HepG2 (cell line): Measurements from ENCODE around the gene PPP4R3A. TPM values are rescaled to one million over a fixed set of nuclear protein-coding genes. Genes with fewer than 3 reads are reported as not detected.

ENCODE experiments used
- ATAC-seq: fragments of 200-7000 bp; cut with Tn5 transposase; 3 replicates; pipeline ENCODE4 v1.9.1; 2020; ENCODE audit warnings: mild to moderate bottlenecking, moderate library complexity
- BruUV-seq: library from RNA; stranded (reverse); fragments of 400-500 nt; replicated peaks from 2 replicates; lab custom pipeline; 2021; lab: Mats Ljungman, UMichigan
- CTCF ChIA-PET: fragments of 300-600 bp; formaldehyde crosslinking; extraction: SDS; loops from one replicate; lab custom pipeline; 2021; ENCODE audit warnings: low total read pairs, inconsistent platforms, low intra/inter-chr PET ratio; lab: Yijun Ruan, JAX
- POLR2A ChIA-PET: fragments of 350-600 bp; sonication (Branson Sonifier 250); formaldehyde crosslinking; loops from one replicate; lab custom pipeline; 2020; ENCODE audit warnings: antibody characterized with exemption, inconsistent platforms; lab: Yijun Ruan, JAX
- DNase-seq: peaks from one replicate; pipeline ENCODE4 v3.0.0-alpha.2; 2015; ENCODE audit warnings: low spot score
- FAIRE-seq: peaks from 3 replicates; lab custom pipeline; 2011; peaks lifted over from hg19 to GRCh38; lab: Jason Lieb, UNC
- H2AFZ ChIP-seq: one replicate; pipeline ENCODE4 v1.6.1; 2011; ENCODE audit warnings: low read length, inconsistent platforms
- H3K27ac ChIP-seq: fragments of 300-600 bp; 3 replicates; pipeline ENCODE4 v1.8.0; 2011; ENCODE audit warnings: mixed run types, mild to moderate bottlenecking, mixed read lengths, low read length, inconsistent platforms; ENCODE audit not compliant: insufficient read depth; ENCODE audit errors: extremely low read length
- H3K27me3 ChIP-seq, 2 experiments: fragments of 200-600 bp in 1 of 2; 2 replicates in 1 of 2; 3 replicates in 1 of 2; pipeline versions ENCODE4 v1.6.0 to v1.8.0; 2011; ENCODE audit warnings: low read length in 2 of 2, mild to moderate bottlenecking in 2 of 2, moderate library complexity in 2 of 2, inconsistent platforms in 1 of 2; ENCODE audit not compliant: insufficient read depth in 2 of 2, control insufficient read depth in 1 of 2
- H3K36me3 ChIP-seq, 2 experiments: fragments of 200-600 bp in 1 of 2; replicated peaks in 1 of 2; 2 replicates in 1 of 2; 3 replicates in 1 of 2; pipeline versions ENCODE4 v1.5.1 to v1.8.0; 2011; ENCODE audit warnings: low read length in 2 of 2, inconsistent platforms in 1 of 2; ENCODE audit not compliant: insufficient read depth in 2 of 2, control insufficient read depth in 1 of 2
- H3K4me1 ChIP-seq: 2 replicates; pipeline ENCODE4 v1.5.1; 2012; ENCODE audit warnings: low read length, inconsistent platforms; ENCODE audit not compliant: insufficient read depth
- H3K4me2 ChIP-seq: 2 replicates; pipeline ENCODE4 v1.6.0; 2011; ENCODE audit warnings: low read depth, low read length, inconsistent platforms
- H3K4me3 ChIP-seq, 3 experiments: fragments of 200-600 bp in 1 of 3; sonication (generic), shearing (Covaris generic) in 1 of 3; replicated peaks in 1 of 3; 2 replicates each; pipeline ENCODE4 v1.5.1; 2011 to 2016; ENCODE audit warnings: low read length in 3 of 3, inconsistent platforms in 2 of 3, low read depth in 2 of 3, mild to moderate bottlenecking in 2 of 3, control low read depth in 1 of 3, mixed read lengths in 1 of 3; ENCODE audit not compliant: insufficient read depth in 1 of 3
- H3K79me2 ChIP-seq: one replicate; pipeline ENCODE4 v1.6.1; 2011; ENCODE audit warnings: low read length, inconsistent platforms; ENCODE audit not compliant: insufficient read depth
- H3K9ac ChIP-seq: 2 replicates; pipeline ENCODE4 v1.6.0; 2011; ENCODE audit warnings: mild to moderate bottlenecking, low read depth, low read length, inconsistent platforms; ENCODE audit not compliant: insufficient read depth
- H3K9me3 ChIP-seq: 2 replicates; pipeline ENCODE4 v1.5.1; 2012; ENCODE audit warnings: mild to moderate bottlenecking, low read length
- H4K20me1 ChIP-seq: 2 replicates; pipeline ENCODE4 v1.6.0; 2011; ENCODE audit warnings: inconsistent platforms, mild to moderate bottlenecking, low read length, moderate library complexity; ENCODE audit not compliant: insufficient read depth
- CBX1 ChIP-seq: IDR thresholded peaks from one replicate; pipeline ENCODE4 v1.6.1; 2016; ENCODE audit warnings: antibody characterized with exemption, low read depth
- DNMT1 ChIP-seq: sonication (generic); formaldehyde crosslinking; IDR thresholded peaks from 2 replicates; pipeline ENCODE4 v1.5.1; 2020; ENCODE audit warnings: mild to moderate bottlenecking, missing genetic modification reagents
- KDM2A ChIP-seq: sonication (generic); formaldehyde crosslinking; IDR thresholded peaks from 2 replicates; pipeline ENCODE4 v1.4.0; 2020; ENCODE audit warnings: low read depth, missing genetic modification reagents, borderline replicate concordance
- KDM6A ChIP-seq: IDR thresholded peaks from 2 replicates; pipeline ENCODE4 v1.6.1; 2016; ENCODE audit warnings: low read depth
- MED13 ChIP-seq: sonication (generic); formaldehyde crosslinking; IDR thresholded peaks from 2 replicates; pipeline ENCODE4 v1.5.0; 2020; ENCODE audit warnings: missing genetic modification reagents
- NCOA2 ChIP-seq: sonication (generic); formaldehyde crosslinking; IDR thresholded peaks from 2 replicates; pipeline ENCODE4 v1.8.0; 2022; ENCODE audit warnings: inconsistent platforms
- NCOA5 ChIP-seq: sonication (generic); formaldehyde crosslinking; IDR thresholded peaks from 2 replicates; pipeline ENCODE4 v1.4.0; 2020; ENCODE audit warnings: missing genetic modification reagents
- SETDB1 ChIP-seq: sonication (generic); formaldehyde crosslinking; IDR thresholded peaks from 2 replicates; pipeline ENCODE4 v1.5.1; 2020; ENCODE audit warnings: missing genetic modification reagents, mild to moderate bottlenecking, borderline replicate concordance
- ZNF382 ChIP-seq: sonication (generic); formaldehyde crosslinking; IDR thresholded peaks from 2 replicates; pipeline ENCODE4 v1.5.0; 2020; ENCODE audit warnings: missing genetic modification reagents, mild to moderate bottlenecking, borderline replicate concordance
- ZNF441 ChIP-seq: sonication (generic); formaldehyde crosslinking; IDR thresholded peaks from 2 replicates; pipeline ENCODE4 v1.7.0; 2021; ENCODE audit warnings: missing genetic modification reagents, borderline replicate concordance
- ZNF766 ChIP-seq: sonication (generic); formaldehyde crosslinking; IDR thresholded peaks from 2 replicates; pipeline ENCODE4 v1.5.0; 2020; ENCODE audit warnings: missing genetic modification reagents, borderline replicate concordance
- ZNF775 ChIP-seq: sonication (generic); formaldehyde crosslinking; IDR thresholded peaks from 2 replicates; pipeline ENCODE4 v1.4.0; 2020; ENCODE audit warnings: missing genetic modification reagents, mild to moderate bottlenecking, moderate library complexity, borderline replicate concordance
- whole genome bisulfite sequencing: methylation state at CpG from one replicate; pipeline ENCODE4 v1.1.6; 2017; ENCODE audit warnings: low lambda C conversion rate; 5-methylcytosine and 5-hydroxymethylcytosine counted together
- in situ Hi-C: cut with HindIII; loops from 2 replicates; pipeline ENCODE4 v1.10.0; 2017; ENCODE audit warnings: low pct_unique_long_range_greater_than_20kb; ENCODE audit not compliant: extremely low pct_ligation_motif_present
- intact Hi-C: fragments of 100-400 bp; cut with micrococcal nuclease; formaldehyde crosslinking; loops from one replicate; pipeline ENCODE4 v1.10.0; 2022; ENCODE audit not compliant: unreplicated experiment
- polyA plus RNA-seq, 8 experiments: library from polyadenylated mRNA; depleted of rRNA in 3 of 8; stranded (reverse) in 7 of 8; unstranded in 1 of 8; fragments of >200 nt; fragmentation: Illumina TruSeq in 4 of 8; extraction: Trizol in 4 of 8; gene quantifications; 2 replicates each; pipeline versions ENCODE4 v1.2.1 to v1.2.3, GENCODE V29; 2011 to 2016; ENCODE audit warnings: low read depth in 4 of 8, missing spikeins in 1 of 8, mixed read lengths in 1 of 8; ENCODE audit not compliant: insufficient read depth in 1 of 8
- total RNA-seq, 5 experiments: library from RNA; depleted of rRNA; stranded (reverse); fragments of >200 nt; fragmentation: Illumina TruSeq; extraction: Trizol; gene quantifications; 2 replicates each; pipeline ENCODE4 v1.2.3, GENCODE V29; 2016; ENCODE audit warnings: low read depth in 1 of 5
- TF ChIP-seq, protein P1 (sequence below): sonication (generic); formaldehyde crosslinking; IDR thresholded peaks from 2 replicates; pipeline ENCODE4 v1.4.0; 2020; ENCODE audit warnings: mild to moderate bottlenecking, missing genetic modification reagents
- TF ChIP-seq, protein P2 (sequence below): sonication (generic); formaldehyde crosslinking; IDR thresholded peaks from 2 replicates; pipeline ENCODE4 v1.4.0; 2020; ENCODE audit warnings: mild to moderate bottlenecking, low read depth, missing genetic modification reagents
- TF ChIP-seq, protein P3 (sequence below): sonication (generic); formaldehyde crosslinking; conservative IDR thresholded peaks from 2 replicates; pipeline ENCODE4 v1.8.0; 2022; ENCODE audit warnings: mild to moderate bottlenecking, moderate library complexity, missing genetic modification reagents
- TF ChIP-seq, protein P4 (sequence below): sonication (generic); formaldehyde crosslinking; IDR thresholded peaks from 2 replicates; pipeline ENCODE4 v1.4.0; 2020; ENCODE audit warnings: missing genetic modification reagents

PPP4R3A gene
- total and polyA plus RNA-seq, 2 of the 13 experiments (the other 11 are each of a cell fraction or from before 2014, with no cell fraction given) = 22.5 to 57.4 TPM

DNA sequence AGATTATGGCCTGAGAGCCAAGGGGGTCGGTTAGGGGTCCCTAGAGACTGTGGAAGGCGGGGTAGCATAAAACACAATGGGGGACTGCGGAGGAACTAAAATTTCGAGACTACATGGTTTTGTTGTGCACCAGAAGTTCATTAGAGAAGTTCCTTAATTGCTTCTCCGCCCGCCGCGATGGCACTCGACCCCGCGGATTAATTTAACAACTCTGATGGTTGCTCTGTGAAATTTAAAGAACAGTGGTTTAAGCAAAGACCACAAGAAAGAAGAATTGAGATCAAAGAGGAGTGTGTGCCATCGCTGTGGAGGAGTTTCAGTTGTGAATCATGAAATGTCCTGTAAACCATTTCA, 91.1 kb downstream of the PPP4R3A start (continued):
- TF ChIP-seq, protein P1, sequence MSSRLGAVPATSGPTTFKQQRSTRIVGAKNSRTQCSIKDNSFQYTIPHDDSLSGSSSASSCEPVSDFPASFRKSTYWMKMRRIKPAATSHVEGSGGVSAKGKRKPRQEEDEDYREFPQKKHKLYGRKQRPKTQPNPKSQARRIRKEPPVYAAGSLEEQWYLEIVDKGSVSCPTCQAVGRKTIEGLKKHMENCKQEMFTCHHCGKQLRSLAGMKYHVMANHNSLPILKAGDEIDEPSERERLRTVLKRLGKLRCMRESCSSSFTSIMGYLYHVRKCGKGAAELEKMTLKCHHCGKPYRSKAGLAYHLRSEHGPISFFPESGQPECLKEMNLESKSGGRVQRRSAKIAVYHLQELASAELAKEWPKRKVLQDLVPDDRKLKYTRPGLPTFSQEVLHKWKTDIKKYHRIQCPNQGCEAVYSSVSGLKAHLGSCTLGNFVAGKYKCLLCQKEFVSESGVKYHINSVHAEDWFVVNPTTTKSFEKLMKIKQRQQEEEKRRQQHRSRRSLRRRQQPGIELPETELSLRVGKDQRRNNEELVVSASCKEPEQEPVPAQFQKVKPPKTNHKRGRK = no peak
- TF ChIP-seq, protein P2, sequence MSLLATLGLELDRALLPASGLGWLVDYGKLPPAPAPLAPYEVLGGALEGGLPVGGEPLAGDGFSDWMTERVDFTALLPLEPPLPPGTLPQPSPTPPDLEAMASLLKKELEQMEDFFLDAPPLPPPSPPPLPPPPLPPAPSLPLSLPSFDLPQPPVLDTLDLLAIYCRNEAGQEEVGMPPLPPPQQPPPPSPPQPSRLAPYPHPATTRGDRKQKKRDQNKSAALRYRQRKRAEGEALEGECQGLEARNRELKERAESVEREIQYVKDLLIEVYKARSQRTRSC (CRISPR knock-in tag) = no peak

DNA sequence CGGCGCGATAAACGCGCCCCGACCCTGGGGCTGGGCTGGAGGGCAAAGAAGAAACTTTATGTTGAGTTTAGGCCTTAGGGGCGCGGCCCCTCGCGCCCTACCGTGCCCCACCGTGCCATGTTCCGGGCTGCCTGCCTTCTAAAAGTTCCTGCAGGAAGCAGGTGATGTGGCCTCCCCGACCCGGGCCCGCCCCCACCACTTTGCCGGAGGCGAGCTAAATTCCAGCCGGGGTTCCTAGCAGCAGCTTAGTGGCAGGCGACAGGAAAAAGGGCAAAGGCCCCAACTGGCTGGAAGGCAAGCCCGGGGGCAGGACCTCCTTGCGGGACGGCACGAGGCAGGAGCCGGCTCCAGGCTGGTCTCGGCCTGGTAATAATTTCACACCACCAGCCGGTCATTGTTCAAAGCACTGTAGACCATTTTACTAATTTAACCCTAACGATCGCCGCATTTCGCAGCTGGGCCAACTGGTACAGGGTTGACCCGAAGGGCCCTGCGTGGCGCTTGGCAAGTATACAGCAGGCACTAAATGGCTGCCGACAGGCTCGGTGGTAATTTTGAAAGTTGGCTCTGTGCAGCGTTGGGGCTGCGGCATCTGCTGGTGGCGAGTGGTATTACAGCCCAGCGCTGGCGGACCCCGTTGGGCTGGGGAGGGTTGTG, 91.6 kb downstream of the PPP4R3A start:
- in situ Hi-C loops = no loop called here
- peak overlapping the region; percentile 62 for H3K27ac ChIP-seq
- H2AFZ ChIP-seq = peak overlapping the region; percentile 19
- H3K36me3 ChIP-seq = 0 out of 5 replicates have a peak, but pooled peaks cover 0 to 1% of the 10 kb centered on the region in 2 experiments
- peaks cover 64% of the 10 kb centered on the region for H3K4me1 ChIP-seq
- whole genome bisulfite sequencing = 4% methylated on average over 12 of the region's 42 CpGs
- H3K4me2 ChIP-seq = peak overlapping the region; percentile 80
- no peaks in the 10 kb centered on the region for H3K27me3 ChIP-seq
- no peaks in the 10 kb centered on the region; the same call in 1 of the 2 replicates for H4K20me1 ChIP-seq
- ATAC-seq (peak; percentile 52), DNase-seq (peak; percentile 38), FAIRE-seq (peak; percentile 60)
- no peaks in the 10 kb centered on the region for H3K9me3 ChIP-seq
- ChIA-PET CTCF (interaction anchor here (3.1 kb wide), 1 partner anchor 94 kb away, joined by 39 read pairs; no protein-coding TSS in a partner anchor), POLR2A (interaction anchor here (1.0 to 1.5 kb wide), 4 partner anchors 13 to 358 kb away, joined by 3 to 4 read pairs (median 3); partner anchors contain the start of gene RPS6KA5)
- TSS peak; percentile 78 for BruUV-seq
- peaks cover 10% of the 10 kb centered on the region for H3K79me2 ChIP-seq
- intact Hi-C loops = loop anchor here (1.0 kb wide), 1 partner anchor 95 kb away; no protein-coding TSS in a partner anchor
- peak overlapping the region; percentile 27 to 78 (median 55) for H3K4me3 ChIP-seq
- peak overlapping the region; percentile 70 for H3K9ac ChIP-seq
- no peak for TF ChIP-seq ZNF775 (CRISPR knock-in tag)
- peak; percentile 8; the same call in 1 of the 2 replicates for TF ChIP-seq ZNF441 (CRISPR knock-in tag)
- no peak for TF ChIP-seq MED13 (CRISPR knock-in tag)
- TF ChIP-seq, protein P3, sequence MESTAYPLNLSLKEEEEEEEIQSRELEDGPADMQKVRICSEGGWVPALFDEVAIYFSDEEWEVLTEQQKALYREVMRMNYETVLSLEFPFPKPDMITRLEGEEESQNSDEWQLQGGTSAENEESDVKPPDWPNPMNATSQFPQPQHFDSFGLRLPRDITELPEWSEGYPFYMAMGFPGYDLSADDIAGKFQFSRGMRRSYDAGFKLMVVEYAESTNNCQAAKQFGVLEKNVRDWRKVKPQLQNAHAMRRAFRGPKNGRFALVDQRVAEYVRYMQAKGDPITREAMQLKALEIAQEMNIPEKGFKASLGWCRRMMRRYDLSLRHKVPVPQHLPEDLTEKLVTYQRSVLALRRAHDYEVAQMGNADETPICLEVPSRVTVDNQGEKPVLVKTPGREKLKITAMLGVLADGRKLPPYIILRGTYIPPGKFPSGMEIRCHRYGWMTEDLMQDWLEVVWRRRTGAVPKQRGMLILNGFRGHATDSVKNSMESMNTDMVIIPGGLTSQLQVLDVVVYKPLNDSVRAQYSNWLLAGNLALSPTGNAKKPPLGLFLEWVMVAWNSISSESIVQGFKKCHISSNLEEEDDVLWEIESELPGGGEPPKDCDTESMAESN = no peak; the same call in 1 of the 2 replicates
- peak; percentile 68; the same call in 1 of the 2 replicates for TF ChIP-seq KDM2A (CRISPR knock-in tag)
- no peak for TF ChIP-seq ZNF382 (CRISPR knock-in tag)
- no peak for TF ChIP-seq DNMT1
- no peak for TF ChIP-seq NCOA5
- TF ChIP-seq, protein P2 (CRISPR knock-in tag) = no peak
- no peak for TF ChIP-seq ZNF766 (CRISPR knock-in tag)
- no peak for TF ChIP-seq SETDB1 (CRISPR knock-in tag)
- no peak for TF ChIP-seq KDM6A (CRISPR knock-in tag)
- TF ChIP-seq CBX1 = no peak
- TF ChIP-seq NCOA2 = 0 out of 2 replicates have a peak, but pooled peaks have one; percentile 7
- TF ChIP-seq, protein P4, sequence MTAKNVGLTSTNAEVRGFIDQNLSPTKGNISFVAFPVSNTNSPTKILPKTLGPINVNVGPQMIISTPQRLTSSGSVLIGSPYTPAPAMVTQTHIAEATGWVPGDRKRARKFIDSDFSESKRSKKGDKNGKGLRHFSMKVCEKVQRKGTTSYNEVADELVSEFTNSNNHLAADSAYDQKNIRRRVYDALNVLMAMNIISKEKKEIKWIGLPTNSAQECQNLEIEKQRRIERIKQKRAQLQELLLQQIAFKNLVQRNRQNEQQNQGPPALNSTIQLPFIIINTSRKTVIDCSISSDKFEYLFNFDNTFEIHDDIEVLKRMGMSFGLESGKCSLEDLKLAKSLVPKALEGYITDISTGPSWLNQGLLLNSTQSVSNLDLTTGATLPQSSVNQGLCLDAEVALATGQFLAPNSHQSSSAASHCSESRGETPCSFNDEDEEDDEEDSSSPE (CRISPR knock-in tag) = no peak
